ENCODE results near the gene TMEM126A.

The TMEM126A gene

DNA sequence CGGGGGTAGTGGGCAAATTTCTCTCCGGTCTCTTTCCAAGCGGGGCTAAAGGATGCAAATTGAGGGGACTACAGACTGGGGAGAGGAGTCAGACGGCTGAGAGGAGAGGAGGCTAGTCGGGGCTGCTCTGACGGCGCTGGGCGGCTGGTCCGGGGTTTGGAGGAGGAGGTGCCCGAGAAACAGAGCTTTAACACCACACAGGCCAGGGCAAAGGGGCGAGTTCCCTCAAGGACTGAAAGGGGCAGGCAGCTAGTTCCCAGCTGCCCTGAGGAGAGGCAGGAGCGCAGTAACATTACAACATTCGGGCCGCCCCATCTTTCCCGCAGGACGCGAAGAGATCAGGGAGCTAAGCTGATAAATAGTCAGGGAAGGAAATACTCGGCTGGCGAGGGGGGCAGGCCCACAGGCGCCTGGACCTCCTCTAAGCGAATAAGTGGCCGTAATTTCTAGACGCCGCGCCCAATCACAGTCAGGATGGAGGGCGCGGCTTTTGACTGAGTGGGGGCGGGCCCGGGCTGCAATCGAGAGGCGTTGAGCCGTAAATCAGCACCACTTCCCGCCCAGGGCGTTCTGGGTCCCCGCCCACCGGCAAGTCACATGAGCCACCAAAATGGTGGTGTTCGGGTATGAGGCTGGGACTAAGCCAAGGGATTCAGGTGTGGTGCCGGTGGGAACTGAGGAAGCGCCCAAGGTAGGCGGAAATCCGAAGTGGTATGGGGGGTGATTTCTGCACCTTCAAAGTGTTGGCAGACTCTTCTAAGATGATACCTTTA, 19.6 kb upstream of the TMEM126A start, which contains the start of gene TMEM126B:
TSS of gene TMEM126B (plus strand) at position 596 of the 773 bp plus-strand sequence. CDS start at position 611, 15 bp downstream.
- H3K36me3 ChIP-seq (ENCODE audit: low read depth): peaks cover 23% of the 10 kb centered on the region
- peak; percentile 98 for ATAC-seq (ENCODE audit: low read depth)
- no peak for TF ChIP-seq CTCF (IDR thresholded peaks at IDR 0.05; ENCODE audit: poor library complexity, severe bottlenecking)
- peak within 1 kb of the TSS; percentile 61 for H3K4me3 ChIP-seq (ENCODE audit: severe bottlenecking)
- peak; percentile 97 for DNase-seq (ENCODE audit: low spot score)
- H3K4me1 ChIP-seq (ENCODE audit: insufficient read depth, poor library complexity, severe bottlenecking): peaks cover 10% of the 10 kb centered on the region
- H3K27me3 ChIP-seq (ENCODE audit: insufficient read depth, poor library complexity, severe bottlenecking): no peaks in the 10 kb centered on the region
- H3K9me3 ChIP-seq (ENCODE audit: severe bottlenecking): no peaks in the 10 kb centered on the region
- peak within 1 kb of the TSS; percentile 38 for H3K27ac ChIP-seq (ENCODE audit: poor library complexity, severe bottlenecking)

DNA sequence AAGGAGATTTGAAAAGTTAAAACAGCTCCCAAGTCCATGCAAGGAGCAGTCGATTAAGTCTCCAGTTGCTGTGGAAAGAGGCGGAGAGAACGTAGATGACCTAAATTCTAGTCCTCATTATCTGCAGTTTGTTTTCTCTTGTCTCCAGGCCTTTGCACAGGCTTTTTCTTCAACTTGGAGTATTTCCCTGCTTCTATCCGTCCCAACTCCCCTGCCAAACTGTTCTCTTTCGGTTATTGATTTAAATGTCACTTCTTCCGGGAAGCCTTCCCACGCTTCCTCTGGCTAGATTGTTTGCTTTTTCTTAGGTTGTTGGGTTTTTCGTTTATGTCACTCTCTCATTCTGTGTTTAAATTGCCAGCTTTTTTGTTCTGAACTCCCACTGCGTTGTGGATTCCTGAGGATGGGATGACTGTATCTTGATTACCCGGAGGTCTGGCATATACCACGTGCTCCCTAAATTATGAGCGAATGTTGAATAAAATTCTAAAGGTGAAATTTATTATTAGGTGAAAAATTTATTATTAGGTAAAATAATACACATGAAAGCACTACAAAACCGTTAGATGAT, 18.9 kb upstream of the TMEM126A start:
- no peak for DNase-seq (ENCODE audit: low spot score)
- Histone ChIP-seq H3K36me3 (ENCODE audit: low read depth) (peaks cover 27% of the 10 kb centered on the region), H3K4me1 (ENCODE audit: insufficient read depth, poor library complexity, severe bottlenecking) (peaks cover 10% of the 10 kb centered on the region), H3K4me3 (ENCODE audit: severe bottlenecking) (peak overlapping the region; percentile 61), H3K9me3 (ENCODE audit: severe bottlenecking) (no peaks in the 10 kb centered on the region), H3K27ac (ENCODE audit: poor library complexity, severe bottlenecking) (peak overlapping the region; percentile 38), H3K27me3 (ENCODE audit: insufficient read depth, poor library complexity, severe bottlenecking) (no peaks in the 10 kb centered on the region)
- no peak for TF ChIP-seq CTCF (IDR thresholded peaks at IDR 0.05; ENCODE audit: poor library complexity, severe bottlenecking)
- peak; percentile 1; the same call in 2 of the 3 replicates for ATAC-seq (ENCODE audit: low read depth)

DNA sequence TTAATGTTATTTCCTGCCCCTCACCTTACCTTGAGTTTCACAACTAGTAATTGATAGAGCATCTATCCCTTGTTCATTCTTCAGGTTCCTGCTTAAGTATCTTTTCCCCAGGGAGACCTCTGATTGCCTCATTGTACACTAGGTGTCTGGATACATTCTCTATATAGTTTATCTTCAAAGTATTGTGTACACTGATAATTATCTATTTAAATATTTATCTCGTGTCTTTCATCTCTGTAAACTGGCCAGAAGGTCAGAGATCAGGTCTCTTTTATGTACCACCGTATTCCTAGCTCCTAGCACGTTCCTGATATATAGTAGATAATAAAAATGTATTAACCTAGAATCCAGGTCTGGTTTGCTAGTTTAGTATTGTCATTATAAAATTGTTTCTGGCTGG, 13.0 kb upstream of the TMEM126A start:
- no peaks in the 10 kb centered on the region for H3K9me3 ChIP-seq (ENCODE audit: severe bottlenecking)
- H3K4me1 ChIP-seq (ENCODE audit: insufficient read depth, poor library complexity, severe bottlenecking): peaks cover 3% of the 10 kb centered on the region
- H3K27me3 ChIP-seq (ENCODE audit: insufficient read depth, poor library complexity, severe bottlenecking): no peaks in the 10 kb centered on the region
- H3K36me3 ChIP-seq (ENCODE audit: low read depth): peaks cover 51% of the 10 kb centered on the region
- ATAC-seq (ENCODE audit: low read depth) (no peak), DNase-seq (ENCODE audit: low spot score) (no peak)
- no peak for TF ChIP-seq CTCF (IDR thresholded peaks at IDR 0.05; ENCODE audit: poor library complexity, severe bottlenecking)
- H3K27ac ChIP-seq (ENCODE audit: poor library complexity, severe bottlenecking): no peak overlapping the region
- no peak overlapping the region for H3K4me3 ChIP-seq (ENCODE audit: severe bottlenecking)

DNA sequence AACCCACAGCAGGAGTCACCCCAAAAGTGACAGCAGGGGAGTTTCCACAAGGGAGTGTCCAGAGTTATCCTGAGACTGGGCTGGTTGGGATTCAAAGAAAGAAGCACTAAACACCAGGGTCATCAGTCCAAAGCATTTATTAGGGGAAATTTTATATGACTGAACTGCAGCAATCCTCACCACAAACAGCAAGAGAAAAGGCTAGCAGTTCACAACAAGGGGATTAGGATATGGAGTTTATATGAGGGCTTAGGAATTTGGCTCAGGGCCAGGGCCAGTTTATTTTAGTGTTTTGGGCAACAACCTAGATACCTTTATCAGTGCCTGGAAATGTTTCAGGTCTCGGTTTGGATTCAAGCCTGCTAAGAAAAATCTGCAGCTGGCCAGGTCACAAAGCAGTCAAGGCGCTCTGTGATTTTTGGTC, 4.6 kb upstream of the TMEM126A start:
- Histone ChIP-seq H3K27me3 (ENCODE audit: insufficient read depth, poor library complexity, severe bottlenecking) (no peaks in the 10 kb centered on the region), H3K36me3 (ENCODE audit: low read depth) (no peaks in the 10 kb centered on the region), H3K4me1 (ENCODE audit: insufficient read depth, poor library complexity, severe bottlenecking) (no peaks in the 10 kb centered on the region), H3K27ac (ENCODE audit: poor library complexity, severe bottlenecking) (no peak overlapping the region), H3K9me3 (ENCODE audit: severe bottlenecking) (no peaks in the 10 kb centered on the region), H3K4me3 (ENCODE audit: severe bottlenecking) (no peak overlapping the region)
- DNase-seq (ENCODE audit: low spot score) (no peak), ATAC-seq (ENCODE audit: low read depth) (no peak)
- TF ChIP-seq CTCF (IDR thresholded peaks at IDR 0.05; ENCODE audit: poor library complexity, severe bottlenecking): no peak

Data from RWPE2 (cell line).